Heart right ventricle (tissue), 16 donors: ENCODE results near the gene RNF144B. TPM values are rescaled to one million over a fixed set of nuclear protein-coding genes. Genes with fewer than 3 reads are reported as not detected.

Source experiments
- ATAC-seq, 8 donors: fragments of 200-7000 bp; cut with Tn5 transposase; one replicate each; pipeline ENCODE4 v1.9.1; 2020; ENCODE audit warnings: mild to moderate bottlenecking in 8 of 8, moderate library complexity in 8 of 8, moderate number of reproducible peaks in 1 of 8
- DNase-seq, 2 donors: peaks; one replicate each; pipeline ENCODE4 v3.0.0-alpha.2; 2020
- H3K27ac ChIP-seq, 10 donors: fragments of 200-600 bp; sonication (generic) in 2 of 10; one replicate each; pipeline versions ENCODE4 v1.5.0 to v1.8.0; 2020 to 2022; ENCODE audit warnings: mild to moderate bottlenecking in 3 of 10
- H3K27me3 ChIP-seq, 7 donors: fragments of 200-600 bp; one replicate each; pipeline ENCODE4 v1.8.0; 2021 to 2022; ENCODE audit warnings: mild to moderate bottlenecking in 2 of 7
- H3K36me3 ChIP-seq, 9 donors: fragments of 200-600 bp; sonication (generic) in 1 of 9; one replicate each; pipeline versions ENCODE4 v1.5.0 to v1.8.0; 2020 to 2022; ENCODE audit warnings: mild to moderate bottlenecking in 2 of 9
- H3K4me1 ChIP-seq, 9 donors: fragments of 200-600 bp; sonication (generic) in 1 of 9; one replicate each; pipeline versions ENCODE4 v1.5.0 to v1.8.0; 2020 to 2022; ENCODE audit warnings: mild to moderate bottlenecking in 4 of 9
- H3K4me3 ChIP-seq, 10 donors: fragments of 200-600 bp; sonication (generic) in 2 of 10; one replicate each; pipeline versions ENCODE4 v1.5.0 to v1.8.0; 2020 to 2022; ENCODE audit warnings: mild to moderate bottlenecking in 7 of 10, moderate library complexity in 2 of 10
- H3K9me3 ChIP-seq, 11 donors: fragments of 200-600 bp in 10 of 11; sonication (generic) in 2 of 11; one replicate each; pipeline versions ENCODE4 v1.5.0 to v1.8.0; 2013 to 2022; ENCODE audit warnings: mild to moderate bottlenecking in 2 of 11, control low read depth in 1 of 11, moderate library complexity in 1 of 11
- WGBS, 2 donors: extraction: QIAGEN DNeasy Blood & Tissue Kit; methylation state at CpG; one replicate each; pipeline ENCODE4 v1.1.7; 2013; ENCODE audit warnings: inconsistent platforms in 1 of 2; 5-methylcytosine and 5-hydroxymethylcytosine counted together
- intact Hi-C, 10 donors: fragments of 100-400 bp; cut with DNase I; formaldehyde crosslinking; loops; one replicate each; pipeline versions ENCODE4 v1.11.1 to v1.14.2; 2022
- polyA plus RNA-seq, 2 donors: library from polyadenylated mRNA; stranded (reverse); fragments of 200-250 nt; gene quantifications; one replicate each; pipeline ENCODE4 v1.2.3, GENCODE V29; 2013
- total RNA-seq, 10 donors: library from RNA; stranded (reverse); fragmentation: NEBNext Ultra II Directional in 3 of 10; extraction: Animal tissue kit (Norgen Biotek cat#: 25700) in 3 of 10; gene quantifications; one replicate each; pipeline versions ENCODE4 v1.2.1 to v1.2.4, GENCODE V29; 2021 to 2023
- TF ChIP-seq, protein P1 (sequence below), 9 donors: fragments of 200-600 bp; sonication (generic) in 2 of 9; IDR thresholded peaks; one replicate each; pipeline versions ENCODE4 v1.5.0 to v1.8.0; 2021 to 2022; ENCODE audit warnings: antibody characterized with exemption in 9 of 9, mild to moderate bottlenecking in 5 of 9, moderate library complexity in 1 of 9
- donor health status: Arrhythmogenic right ventricular cardiomyopathy.
- donor health status: ischemic (EF 13 %, LVEDD 7.1; RV severe dilation, severe dysfunction).
- donor health status: healthy with polysubstance abuse.
- donor health status: DM: no; HTN: yes; CAD: no.
- donor health status: DM: no; HTN: no; CAD: no.
- donor health status: ischemic (EF 25% LVEDD 6.9; RV normal size, moderate dysfunction).
- donor health status: ischemic (EF 25% LVEDD 5.7; RV mildly dilated, moderate dysfunction).
- donor health status: healthy.
- donor health status: DM: yes; HTN: yes; CAD: no.
- donor health status: Ischemic cardiomyopathy.
- donor health status: ischemic (EF 35%, LVEDD 5.7; RV mildly dilated, moderate dysfunction).
- donor health status: nonischemic (EF 11% LVEDD 7.7; RV severe dilation, severe dysfunction).
- donor health status: DM: yes; HTN: yes; CAD: no.
- donor health status: PGD.
- donor health status: ischemic (EF 29% LVEDD 5.4; RV normal size, mild dysfunction).
- donor health status: nonischemic (EF 23%, LVEDD 6.1; RV moderate dilation, normal function).

Gene RNF144B
- total and polyA plus RNA-seq, 12 donors, result 4.6 to 25.5 (median 9.4) TPM

DNA sequence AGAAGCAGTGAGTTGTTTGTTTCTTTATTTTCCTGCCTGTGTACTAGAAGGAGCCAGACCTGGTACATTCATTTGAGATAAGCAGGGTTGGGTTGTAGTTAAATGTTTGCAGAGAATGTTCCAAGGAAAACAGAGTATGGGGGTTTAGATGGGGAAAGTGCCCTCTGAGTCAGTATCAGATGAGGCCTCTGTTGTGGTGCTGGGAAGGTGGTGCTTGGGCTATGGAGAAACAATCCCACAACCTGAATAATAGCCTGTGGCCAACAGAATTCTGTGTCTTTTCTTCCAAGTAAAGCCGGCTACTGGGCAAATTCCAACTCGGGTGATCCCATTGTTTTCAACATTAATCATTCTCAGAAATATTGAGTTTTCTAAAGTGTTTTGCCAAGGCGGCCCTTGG lies 109.3 kb downstream of the RNF144B start:
- Histone ChIP-seq H3K27me3 (peaks cover 0 to 10% (median 0%) of the 10 kb centered on the region in 7 donors), H3K4me3 (no peak overlapping the region), H3K27ac (no peak overlapping the region), H3K36me3 (no peaks in the 10 kb centered on the region), H3K9me3 (no peaks in the 10 kb centered on the region), H3K4me1 (peaks cover 0 to 8% (median 0%) of the 10 kb centered on the region in 9 donors)
- TF ChIP-seq, protein P1, sequence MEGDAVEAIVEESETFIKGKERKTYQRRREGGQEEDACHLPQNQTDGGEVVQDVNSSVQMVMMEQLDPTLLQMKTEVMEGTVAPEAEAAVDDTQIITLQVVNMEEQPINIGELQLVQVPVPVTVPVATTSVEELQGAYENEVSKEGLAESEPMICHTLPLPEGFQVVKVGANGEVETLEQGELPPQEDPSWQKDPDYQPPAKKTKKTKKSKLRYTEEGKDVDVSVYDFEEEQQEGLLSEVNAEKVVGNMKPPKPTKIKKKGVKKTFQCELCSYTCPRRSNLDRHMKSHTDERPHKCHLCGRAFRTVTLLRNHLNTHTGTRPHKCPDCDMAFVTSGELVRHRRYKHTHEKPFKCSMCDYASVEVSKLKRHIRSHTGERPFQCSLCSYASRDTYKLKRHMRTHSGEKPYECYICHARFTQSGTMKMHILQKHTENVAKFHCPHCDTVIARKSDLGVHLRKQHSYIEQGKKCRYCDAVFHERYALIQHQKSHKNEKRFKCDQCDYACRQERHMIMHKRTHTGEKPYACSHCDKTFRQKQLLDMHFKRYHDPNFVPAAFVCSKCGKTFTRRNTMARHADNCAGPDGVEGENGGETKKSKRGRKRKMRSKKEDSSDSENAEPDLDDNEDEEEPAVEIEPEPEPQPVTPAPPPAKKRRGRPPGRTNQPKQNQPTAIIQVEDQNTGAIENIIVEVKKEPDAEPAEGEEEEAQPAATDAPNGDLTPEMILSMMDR (IDR thresholded peaks at IDR 0.05), result no peak
- DNase-seq, result no peak
- 84 to 98% methylated on average over 3 of the region's 3 CpGs for WGBS, 2 donors
- no peak for ATAC-seq
- intact Hi-C loops, result no loop called here

DNA sequence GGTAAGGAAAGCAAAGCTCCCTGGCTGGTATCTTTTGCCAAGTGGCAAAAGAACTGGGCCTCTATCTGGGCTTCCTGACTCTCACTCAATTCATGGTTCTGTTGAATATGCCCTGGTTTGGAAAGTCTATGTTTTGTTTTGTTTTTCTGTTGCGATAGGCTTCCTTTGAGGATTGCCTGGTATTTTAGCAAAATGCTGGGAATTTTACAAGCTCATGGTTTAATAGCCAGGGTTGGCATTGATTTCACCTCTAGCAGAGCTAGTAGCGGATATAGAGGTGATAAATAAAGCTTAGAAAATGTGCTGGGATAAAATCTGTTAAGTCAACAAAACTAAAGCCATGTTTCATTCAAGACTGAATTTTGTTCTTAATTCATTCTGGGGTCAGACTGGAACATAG lies 109.9 kb downstream of the RNF144B start:
- H3K36me3 ChIP-seq, result no peaks in the 10 kb centered on the region
- H3K9me3 ChIP-seq, result no peaks in the 10 kb centered on the region
- H3K4me3 ChIP-seq, result no peak overlapping the region
- peaks cover 0 to 13% (median 0%) of the 10 kb centered on the region in 9 donors for H3K4me1 ChIP-seq
- 89 to 93% methylated on average over 2 of the region's 2 CpGs for WGBS, 2 donors
- intact Hi-C loops, result no loop called here
- H3K27me3 ChIP-seq, result peaks cover 0 to 10% (median 0%) of the 10 kb centered on the region in 7 donors
- no peak for DNase-seq
- ATAC-seq, result no peak
- TF ChIP-seq, protein P1 (IDR thresholded peaks at IDR 0.05), result no peak
- no peak overlapping the region for H3K27ac ChIP-seq

DNA sequence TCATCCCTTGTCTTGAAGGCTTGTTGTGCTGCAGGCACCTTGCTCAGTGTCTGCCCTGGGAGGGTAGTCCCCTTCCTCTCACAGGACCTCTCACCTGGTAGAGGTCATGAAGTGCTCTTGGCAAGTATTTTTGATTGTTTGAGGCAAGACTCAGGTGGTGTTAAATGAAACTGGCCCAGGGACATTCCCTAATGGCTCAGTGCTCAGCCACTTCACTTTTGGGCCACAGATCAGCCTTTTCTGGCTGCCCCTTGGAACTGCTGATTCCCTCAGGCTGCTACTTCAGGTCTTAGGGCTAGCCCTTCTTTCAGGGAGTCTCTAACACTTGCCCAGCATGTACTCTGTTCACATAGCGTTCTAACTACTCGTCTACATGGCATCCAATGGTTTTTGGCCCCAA lies 111.3 kb downstream of the RNF144B start:
- no peak overlapping the region for H3K27ac ChIP-seq
- no peaks in the 10 kb centered on the region for H3K9me3 ChIP-seq
- ATAC-seq (no peak), DNase-seq (no peak)
- intact Hi-C loops, result no loop called here
- 46 to 75% methylated on average over 2 of the region's 2 CpGs for WGBS, 2 donors
- TF ChIP-seq, protein P1 (IDR thresholded peaks at IDR 0.05), result no peak
- H3K4me3 ChIP-seq, result no peak overlapping the region
- H3K36me3 ChIP-seq, result no peaks in the 10 kb centered on the region
- peaks cover 0 to 27% (median 0%) of the 10 kb centered on the region in 9 donors for H3K4me1 ChIP-seq
- H3K27me3 ChIP-seq, result peaks cover 0 to 10% (median 0%) of the 10 kb centered on the region in 7 donors

DNA sequence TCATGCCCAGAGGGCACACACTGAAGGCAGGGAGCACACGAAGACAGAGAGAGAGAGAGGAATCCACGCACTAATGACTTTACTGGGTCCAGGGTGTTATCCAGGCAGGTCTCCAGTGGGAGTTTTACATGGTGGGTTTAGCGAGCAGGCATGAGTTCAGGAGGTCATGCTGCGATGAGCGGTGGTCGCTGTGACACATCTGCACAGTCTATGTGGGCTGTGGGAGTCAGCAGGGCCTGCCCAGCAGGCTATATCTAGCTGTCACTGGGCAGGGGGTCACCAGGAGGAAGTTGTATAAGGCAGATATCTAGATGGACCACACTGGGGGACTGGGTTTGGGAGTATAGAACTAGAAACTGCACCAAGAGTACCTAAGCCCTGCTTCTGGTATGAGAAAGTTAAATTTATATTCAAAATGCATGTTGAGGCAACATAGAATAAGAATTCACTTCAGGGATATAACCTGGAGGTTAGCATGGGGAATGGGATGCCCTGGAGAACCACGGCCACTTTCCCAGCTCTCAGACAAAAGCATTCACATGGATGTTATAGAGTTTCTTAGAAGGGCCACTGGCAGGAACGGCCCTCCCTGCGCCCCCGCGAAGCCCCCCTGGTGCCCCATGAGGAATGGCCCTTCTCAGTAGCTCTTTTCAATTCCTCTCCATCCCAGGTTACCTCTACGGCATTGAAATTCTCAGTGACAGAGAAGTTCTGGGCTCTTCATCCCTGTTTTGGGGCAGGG lies 113.9 kb downstream of the RNF144B start:
- intact Hi-C loops, result loop anchor here in 3 of 10 donors (5.0 to 10.0 kb wide), 4 partner anchors 114 to 316 kb away; partner anchors contain the start of genes RNF144B (in 2 of the 3) and DEK (in 1 of the 3)
- Histone ChIP-seq H3K4me3 (no peak overlapping the region), H3K9me3 (no peaks in the 10 kb centered on the region), H3K27me3 (peaks cover 0 to 10% (median 0%) of the 10 kb centered on the region in 7 donors), H3K4me1 (peaks cover 0 to 31% (median 0%) of the 10 kb centered on the region in 9 donors), H3K27ac (peak overlapping the region in 4 of 10 donors; percentile 29 to 83 (median 41)), H3K36me3 (no peaks in the 10 kb centered on the region)
- ATAC-seq (no peak), DNase-seq (no peak)
- WGBS, 2 donors, result 88 to 91% methylated on average over 12 of the region's 12 CpGs
- TF ChIP-seq, protein P1 (IDR thresholded peaks at IDR 0.05), result no peak
